DMS 273 treated with DMSO at 0.1 percent for 48 hours (cell line): ENCODE data around the gene SEZ6L.

Source experiments
- DNase-seq: peaks from one replicate; lab custom pipeline; 2025; lab: John Stamatoyannopoulos, UW

Gene SEZ6L

DNA sequence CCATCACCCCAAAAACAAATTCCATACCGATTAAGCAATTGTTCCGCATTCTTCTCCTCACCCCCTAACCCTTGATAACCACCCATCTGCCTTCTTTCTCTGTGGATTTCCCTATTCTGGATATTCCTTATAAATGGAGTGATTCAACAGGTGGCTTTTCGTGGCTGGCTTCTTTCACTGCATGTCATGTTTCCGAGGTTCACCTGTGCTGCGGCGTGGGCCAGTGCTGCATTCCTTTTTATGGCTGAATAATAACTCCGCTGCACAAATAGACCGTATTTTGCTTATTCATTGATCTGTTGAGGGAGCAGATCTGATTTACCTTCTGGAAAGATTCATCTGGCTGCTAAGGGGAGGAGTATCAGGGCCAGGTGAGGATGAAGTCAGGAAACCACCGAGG, 165.0 kb downstream of the SEZ6L start:
- DNase-seq, result no peak

DNA sequence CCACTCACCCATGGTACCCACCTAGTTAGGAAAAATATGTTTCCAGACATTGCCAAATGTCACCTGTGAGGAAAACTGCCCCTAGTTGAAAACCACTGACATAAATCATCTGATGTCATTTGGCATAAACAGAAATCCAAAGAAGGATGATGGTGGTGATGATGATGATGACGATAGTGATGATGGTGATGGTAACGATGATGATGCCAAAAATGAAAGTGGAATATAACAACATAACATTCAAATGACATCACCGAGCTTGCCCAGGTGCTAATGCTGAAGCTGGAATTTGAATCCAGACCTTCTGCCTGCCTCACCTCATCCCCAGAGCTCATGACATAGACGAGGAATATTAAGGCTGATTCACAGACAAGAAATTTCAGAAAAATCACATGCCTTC, 167.5 kb downstream of the SEZ6L start:
- no peak for DNase-seq

DNA sequence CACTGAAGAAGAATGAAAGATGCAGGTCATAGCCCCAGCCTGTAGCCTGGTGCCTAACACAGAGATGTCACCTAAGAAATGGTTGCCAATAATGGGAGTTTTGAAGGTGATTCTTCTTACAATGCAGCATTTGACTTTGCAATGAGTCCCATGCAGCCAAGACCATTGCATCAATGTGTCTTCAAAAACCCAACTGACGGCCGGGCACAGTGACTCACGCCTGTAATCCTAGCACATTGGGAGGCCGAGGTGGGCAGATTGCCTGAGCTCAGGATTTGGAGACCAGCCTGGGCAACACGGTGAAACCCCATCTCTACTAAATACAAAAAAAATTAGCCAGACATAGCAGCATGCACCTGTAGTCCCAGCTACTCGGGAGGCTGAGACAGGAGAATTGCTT, 170.5 kb downstream of the SEZ6L start:
- no peak for DNase-seq

DNA sequence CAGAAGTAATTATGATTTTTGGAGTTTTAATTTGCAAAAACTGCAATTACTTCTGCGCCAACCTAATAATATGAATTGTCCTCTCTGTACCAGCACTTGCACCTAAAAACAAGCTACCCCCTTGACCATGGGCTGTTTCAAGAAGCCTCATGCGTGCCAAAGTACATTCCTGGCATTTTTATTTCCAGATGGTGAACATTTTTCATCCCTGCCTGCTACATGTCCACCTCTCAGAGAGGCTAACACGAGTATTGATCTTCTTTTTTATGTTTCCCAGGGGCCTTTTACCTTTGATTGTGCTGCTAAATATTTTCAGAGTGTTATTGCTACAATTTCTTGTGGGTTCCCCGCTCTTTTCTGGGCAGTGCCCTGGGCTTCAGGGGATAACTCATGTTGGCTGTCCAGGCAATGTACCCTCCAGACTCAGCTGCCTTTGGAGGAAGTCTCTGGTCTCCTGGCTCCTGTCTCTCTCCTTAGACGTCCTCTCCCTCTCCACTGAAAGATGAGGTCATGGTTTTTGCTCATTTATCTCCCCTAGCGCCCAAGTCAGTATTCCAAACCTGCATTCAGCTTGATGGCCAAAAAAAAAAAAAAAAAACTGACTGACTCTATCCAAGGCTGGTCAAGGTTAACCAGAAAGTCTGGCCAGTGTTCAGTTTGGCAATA, 173.6 kb downstream of the SEZ6L start:
- no peak for DNase-seq

DNA sequence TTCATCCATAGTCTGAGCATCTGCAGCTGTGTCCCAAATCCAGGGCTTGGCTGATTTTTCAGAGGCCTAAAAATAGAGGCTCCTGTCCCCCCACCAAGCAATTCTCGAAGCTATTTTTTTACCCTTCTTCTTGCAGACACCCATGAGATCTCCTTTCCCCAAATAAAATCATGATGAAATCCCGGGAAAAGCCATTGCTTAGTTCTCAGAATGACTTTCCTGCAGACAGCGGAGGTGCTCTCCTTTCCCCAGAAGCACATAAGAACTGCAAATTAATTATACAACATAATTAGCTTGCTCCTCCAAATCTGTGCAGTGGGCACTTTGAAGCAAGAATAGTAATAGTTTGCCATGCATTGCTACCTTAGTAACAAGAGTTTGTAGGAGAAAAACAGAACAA, 176.2 kb downstream of the SEZ6L start:
- DNase-seq, result no peak

DNA sequence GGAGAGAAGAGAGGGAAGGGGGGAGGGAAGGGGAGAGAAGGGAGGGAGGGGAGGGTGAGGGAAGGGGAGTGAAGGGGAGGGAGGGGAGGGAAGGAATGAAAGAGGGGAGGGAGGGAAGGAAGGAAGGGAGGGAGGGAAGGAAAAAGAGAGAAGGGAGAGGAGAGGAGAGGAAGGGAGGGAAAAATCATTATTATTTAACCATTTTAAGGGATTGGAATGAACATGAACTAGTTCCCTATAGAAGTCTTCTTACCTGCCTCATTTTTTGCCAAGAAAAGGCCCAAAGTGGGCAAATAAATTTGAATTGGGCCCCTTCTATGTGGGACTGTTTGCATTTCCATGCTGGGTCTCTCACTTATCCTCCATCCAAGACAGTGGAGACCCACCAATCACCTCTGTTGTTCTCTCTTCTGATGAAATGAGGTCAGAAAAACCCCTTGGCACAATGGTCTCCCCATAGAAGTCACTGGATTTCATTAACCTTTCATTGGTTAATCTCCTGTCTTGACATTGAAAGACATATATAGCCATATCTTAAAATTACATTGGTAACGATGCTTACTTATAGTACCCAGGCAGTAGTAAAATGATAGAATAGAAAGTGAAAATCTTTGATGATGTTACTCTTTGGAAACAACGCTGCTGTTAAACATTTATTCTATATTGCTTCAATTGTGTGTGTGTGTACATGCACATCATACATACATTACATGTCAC, 179.7 kb downstream of the SEZ6L start:
- DNase-seq, result no peak

DNA sequence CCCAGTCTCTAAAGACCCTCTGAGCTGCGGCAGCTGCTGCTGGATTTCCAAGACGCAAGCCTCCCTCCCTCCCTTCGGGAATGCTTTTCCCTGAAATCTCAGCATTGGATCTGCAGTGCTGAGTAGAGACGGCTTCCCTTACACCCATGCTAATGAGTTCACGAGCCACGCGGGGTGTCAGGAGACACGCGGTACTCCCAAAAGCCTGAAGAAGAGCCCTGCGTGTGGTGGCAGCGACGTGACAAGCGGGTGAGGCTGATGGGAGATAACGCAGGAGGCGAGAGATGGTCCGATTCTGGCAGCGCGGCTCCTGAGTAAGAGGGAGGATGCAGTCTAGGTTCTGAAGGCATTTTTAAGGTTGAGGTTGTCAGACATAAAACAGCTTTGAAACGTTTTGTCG, 185.4 kb downstream of the SEZ6L start:
- no peak for DNase-seq

DNA sequence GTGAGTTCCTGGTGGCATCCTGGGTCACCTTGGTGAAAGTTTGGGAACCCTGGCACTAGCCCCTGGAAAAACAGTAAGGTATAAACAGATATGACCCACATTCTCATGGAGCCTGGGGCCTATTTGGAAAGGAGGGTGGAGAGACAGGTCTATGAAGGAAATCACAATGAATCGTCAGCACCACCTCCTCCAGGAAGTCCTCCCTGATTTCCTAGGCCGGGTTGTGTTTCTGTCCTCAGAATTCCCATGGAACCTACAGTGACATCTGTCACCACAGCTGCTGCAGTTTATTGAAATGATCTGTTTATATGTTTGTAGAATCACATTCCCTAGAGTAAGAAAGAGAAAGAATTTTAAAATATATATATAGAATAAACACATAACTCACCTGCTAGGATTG, 188.0 kb downstream of the SEZ6L start:
- DNase-seq, result no peak

DNA sequence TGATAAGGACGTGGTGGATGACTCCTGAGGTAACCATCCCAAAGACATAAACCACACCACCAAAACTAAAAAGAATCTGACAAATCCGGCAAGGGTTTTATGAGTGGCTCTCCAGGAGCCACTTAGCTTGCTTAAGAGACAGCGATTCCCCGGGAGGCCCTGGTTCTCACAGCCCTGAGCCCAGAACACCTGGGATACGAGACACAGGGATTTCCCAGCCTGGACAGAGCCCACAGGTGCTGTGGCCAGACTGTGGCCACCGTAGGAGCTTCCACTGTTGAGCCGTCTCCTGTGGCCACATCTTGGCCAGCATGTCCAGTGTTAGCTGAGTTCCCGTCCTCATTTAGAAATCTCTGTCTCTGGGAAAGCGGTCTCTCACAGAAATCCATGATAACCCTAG, 188.6 kb downstream of the SEZ6L start:
- DNase-seq, result no peak

DNA sequence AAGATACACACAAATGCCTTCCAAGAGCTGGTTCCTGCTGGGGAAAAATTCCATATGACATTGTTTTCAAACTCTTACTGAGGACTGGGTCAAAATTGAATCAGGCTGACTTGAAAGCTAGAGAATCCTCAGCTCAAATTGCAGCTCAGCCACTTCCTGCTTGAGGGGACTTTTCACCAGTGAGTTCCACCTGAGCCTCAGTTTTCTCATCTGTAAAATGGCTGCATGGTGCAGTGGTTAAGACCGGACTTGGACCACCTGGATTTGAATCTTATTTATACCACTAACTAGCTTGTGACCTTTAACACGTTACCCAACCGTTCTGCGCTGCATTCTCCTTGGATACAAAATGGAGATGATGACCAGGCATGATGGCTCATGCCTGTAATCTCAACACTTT, 189.9 kb downstream of the SEZ6L start:
- no peak for DNase-seq

DNA sequence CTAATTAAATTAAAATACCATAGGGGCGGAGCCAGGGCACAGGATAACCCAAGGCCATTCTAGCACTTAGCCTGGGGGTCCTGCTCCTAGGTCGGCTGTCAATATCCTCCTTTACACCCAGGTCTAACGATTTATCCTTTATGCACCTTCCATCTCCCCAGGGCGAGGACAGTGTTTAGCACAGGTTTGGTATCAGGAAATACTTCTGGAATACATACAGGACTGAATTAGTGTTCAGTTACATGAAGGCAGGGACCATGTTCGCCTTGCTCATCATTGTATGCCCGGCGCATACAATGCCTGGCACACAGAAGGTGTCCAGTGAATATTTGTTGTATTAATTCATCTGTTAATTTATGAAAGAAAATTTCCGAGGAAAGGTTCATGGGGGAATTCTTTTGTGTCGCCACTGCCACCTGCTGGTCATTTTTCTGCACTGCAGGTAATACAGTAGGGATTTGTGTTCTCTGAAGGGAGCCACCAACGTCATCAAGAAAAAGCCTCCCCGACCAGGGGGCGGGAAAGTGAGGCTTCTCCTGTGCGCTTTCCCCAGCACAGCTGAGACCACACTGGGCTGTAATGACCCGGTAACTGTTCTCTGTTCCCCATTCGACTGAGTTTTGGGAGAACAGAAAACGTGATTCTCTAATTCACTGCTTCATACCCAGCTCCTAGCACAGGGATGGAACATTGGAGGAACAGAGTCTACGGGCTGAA, 191.1 kb downstream of the SEZ6L start:
- DNase-seq, result no peak

DNA sequence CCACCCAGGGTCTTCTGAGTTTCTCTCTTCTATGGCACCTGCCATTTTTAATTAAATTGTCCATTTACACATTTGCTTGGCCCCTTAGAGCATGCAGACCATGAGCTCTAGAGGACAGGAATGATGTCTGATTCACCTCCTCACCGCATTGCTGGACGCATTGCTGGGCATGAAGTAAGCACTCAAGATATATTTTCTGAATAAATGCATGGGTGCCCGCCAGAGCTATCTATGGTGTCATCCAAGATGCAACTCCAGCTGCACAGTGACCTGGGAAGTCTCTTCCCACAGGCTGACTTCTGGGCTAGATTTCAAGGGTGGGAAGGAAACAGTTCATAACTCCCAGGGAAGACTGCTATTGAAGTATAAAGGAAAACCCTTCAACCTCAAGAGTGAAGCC, 193.2 kb downstream of the SEZ6L start:
- no peak for DNase-seq

DNA sequence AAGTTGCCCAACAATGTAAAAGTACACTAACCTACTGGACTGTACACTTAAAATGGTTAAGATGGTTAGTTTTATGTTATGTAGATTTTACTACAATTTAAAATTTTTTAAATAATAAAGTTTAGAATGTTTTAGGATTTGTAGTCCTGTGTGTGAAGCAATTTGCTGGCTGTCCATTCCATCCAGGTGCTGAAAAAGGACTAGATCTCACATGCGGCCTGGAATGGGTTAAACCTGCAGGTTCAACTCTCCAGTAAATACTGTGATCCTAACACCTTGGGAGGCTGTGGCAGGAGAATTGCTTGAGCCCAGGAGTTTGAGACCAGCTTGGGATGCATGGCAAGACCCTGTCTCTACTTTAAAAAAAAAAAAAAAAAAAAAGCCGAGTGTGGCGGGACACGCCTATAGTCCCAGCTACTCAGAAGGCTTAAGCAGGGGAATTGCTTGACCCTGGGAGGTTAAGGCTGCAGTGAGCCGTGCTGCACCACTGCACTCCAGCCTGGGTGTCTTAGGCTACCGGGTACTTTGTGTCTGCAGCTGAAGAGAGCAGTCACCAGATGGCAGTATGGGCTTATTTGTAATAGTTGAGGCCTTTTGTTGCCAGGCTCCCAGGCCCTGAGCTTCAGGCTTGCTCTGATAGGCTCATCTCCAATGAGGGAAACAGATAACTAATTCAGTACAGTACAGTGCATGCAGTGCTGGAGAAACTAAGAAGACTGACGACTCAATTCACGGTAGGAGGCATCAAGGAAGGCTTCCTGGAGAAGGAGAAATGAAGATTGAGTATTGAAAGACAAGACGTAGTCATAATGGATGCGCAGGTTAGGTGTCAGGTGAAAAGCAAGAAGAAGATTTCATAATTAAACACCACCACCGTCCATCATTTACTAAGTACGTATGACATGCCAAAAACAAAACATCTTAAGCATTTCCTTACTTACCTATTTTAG, 195.1 kb downstream of the SEZ6L start:
- peak; percentile 39 for DNase-seq

DNA sequence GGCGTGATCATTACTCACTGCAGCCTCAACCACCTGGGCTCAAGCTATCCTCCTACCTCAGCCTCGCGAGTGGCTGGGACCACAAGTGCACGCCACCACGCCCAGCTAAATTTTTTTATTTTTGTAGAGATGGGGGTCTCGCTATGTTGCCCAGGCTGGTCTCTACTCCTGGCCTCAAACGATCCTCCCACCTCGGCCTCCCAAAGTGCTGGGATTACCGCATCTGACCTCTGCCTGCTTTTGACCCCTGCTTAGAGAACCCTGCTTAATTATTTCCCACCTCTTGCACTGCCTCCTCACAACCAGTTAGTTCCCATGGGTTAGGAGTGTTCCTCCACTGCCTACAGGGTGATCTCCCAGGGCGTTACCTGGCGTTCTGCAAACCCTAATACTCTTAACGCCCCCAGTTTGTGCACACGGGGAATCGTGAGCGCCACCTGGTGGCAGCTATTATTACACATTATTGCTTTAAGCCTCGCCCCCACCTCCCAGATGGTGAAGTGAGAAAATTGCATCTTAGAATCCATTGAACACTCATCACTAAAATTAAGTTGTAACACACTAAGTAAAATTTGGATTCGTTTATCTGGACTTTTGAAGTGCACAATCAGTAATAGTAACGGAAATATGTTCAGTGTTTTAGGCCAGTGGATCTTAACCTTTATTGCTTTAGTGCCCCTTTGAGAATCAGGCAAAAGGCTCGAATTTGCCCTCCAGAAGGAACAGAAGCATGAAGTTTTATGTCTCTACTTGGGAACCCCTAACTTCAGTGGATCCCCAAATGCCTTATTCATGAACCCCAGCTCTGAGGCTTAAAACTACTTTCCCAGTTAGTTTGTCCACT, 198.4 kb downstream of the SEZ6L start:
- no peak for DNase-seq

DNA sequence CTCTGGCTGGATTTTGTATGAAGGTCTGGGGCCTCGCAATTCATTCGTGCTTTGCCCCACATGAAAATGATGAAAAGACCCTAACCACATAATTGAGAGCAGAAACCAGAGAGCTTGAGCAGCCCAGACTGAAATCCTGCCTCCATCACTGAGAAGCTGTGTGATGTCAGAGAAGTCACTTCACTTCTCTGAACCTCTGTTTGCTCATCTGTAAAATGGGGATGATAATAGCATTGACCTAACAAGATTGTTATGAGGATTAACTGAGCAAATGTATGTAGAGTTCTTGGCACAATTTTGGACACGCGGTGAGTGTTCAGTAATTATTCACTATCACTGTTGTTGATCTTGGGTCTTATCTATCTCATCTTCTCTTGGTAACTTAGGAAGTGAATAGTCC, 203.6 kb downstream of the SEZ6L start:
- DNase-seq, result no peak

DNA sequence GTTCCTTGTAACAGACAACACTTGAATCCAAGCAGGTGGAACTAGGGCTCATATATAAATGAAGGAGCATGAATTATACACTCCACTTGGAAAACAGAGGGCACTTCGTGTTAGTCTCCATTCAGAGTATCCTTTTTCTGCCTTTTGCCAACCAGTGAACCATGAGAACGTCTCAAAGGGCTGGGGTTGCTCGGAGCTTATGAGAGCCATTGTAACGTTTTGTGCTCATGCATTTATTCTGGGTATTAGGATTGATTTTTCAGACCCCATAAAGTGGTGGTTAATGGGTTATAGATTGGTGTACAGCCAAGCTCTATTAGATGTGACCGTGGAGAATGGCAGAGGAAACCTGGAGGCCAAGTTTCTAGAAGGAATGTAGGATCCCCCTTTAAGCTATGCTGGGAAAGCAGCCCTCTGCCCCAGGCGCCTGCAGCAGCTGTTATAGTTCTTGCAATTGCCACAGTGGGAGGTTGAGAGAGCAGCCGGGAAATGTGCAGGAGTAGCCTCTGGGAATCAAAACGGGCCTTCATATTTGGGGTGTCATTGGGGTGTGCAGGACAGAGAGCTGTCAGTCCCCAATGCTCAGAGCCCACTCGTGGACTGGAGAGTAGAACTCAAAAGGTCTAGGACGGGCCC, 205.2 kb downstream of the SEZ6L start:
- DNase-seq, result no peak

DNA sequence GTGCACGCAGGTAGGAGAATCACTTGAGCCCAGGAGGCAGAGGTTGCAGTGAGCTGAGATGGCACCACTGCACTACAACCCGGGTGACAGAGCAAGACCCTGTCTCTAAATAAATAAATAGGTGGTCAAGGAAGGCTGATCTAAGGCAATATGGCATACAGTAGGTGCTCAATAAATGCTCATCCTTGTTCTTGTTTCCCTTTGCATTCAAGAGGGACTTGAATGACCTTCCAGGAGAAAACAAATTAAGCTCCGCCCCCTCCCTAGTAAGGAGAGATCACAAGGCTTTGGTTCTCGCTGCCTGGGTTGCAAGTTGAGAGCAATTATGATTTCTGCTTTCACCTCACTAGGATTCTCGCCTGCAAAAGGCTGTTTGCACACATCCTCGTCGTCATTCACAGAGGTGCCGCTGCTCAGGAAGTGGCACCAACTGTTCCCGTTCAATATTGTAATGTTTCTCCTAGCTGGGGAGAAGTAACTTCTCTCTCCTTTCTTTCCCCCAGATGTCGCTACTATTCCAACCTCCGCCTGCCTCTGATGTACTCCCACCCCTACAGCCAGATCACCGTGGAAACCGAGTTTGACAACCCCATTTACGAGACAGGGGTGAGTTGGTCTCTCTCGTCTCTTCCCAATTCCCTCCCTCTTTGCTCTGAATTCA, 208.0 kb downstream of the SEZ6L start:
- DNase-seq, result no peak

DNA sequence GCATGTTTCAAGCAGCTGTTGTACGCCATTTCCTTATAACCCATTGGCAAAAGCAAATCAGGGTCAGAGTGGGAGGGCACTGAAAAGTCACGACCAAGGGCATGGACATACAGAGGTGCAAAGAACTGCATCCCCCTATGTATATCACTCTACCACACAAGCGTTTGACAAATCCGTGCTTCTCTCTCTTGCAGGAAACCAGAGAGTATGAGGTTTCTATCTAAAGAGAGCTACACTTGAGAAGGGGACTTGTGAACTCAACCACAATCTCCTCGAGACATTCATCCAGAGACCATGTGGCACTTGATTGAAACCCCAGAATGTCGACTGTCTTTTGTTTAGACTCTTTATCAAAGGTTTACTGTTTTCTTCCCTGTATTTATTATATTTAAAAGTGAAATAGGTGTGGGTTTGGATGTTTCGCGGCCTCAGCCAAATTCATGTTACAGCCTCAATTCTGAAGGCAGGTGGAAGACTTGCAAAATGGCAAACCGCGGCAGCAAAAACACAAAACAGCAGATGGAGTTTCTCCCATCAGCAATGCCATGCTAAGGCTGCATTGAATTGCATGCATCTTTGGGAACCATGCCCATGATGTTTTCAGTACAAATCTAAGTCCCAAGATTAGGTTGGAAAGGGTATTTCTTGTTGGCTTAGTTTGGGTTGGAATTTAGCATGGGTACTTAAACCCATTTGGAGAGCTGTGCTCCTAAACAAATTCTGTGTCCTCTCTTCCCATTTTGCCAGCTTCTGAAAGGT, 211.0 kb downstream of the SEZ6L start:
- DNase-seq, result no peak

DNA sequence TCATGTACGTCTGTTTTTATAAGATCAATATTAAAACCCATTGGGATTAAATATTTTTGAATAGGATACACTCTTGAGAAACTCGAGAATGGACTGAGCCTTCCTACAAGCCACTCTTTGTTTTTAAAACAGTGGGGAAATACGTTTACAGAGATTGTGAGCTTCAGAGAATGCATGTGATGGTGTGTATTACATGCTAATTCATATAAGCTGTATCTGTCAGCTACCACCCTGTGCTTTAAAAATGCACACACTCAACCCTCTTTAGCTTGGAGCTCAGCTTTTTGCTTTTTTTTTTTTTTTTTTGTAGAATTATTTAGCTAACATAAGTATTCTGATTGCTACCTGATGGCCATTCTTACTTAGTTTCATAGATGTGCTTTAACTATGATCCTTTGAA, 213.5 kb downstream of the SEZ6L start:
- DNase-seq, result no peak
